GM12892 (cell line): ENCODE data around the gene IMMP2L.

Source experiments
- POLR2A ChIP-seq: IDR thresholded peaks from 2 replicates; pipeline ENCODE4 v1.6.1; 2011; ENCODE audit warnings: low read depth, low read length, control low read depth
- POLR2AphosphoS5 ChIP-seq: IDR thresholded peaks from 2 replicates; pipeline ENCODE4 v1.6.1; 2011; ENCODE audit warnings: low read depth, low read length, control low read depth
- TAF1 ChIP-seq: IDR thresholded peaks from 2 replicates; pipeline ENCODE4 v1.6.1; 2011; ENCODE audit warnings: low read depth, mild to moderate bottlenecking, control low read depth, low read length, borderline replicate concordance

- TF ChIP-seq TAF1 (no peak), POLR2A (no peak), POLR2AphosphoS5 (no peak)
Measured at GRCh38 chr7:111517549-111517951, 44.7 kb downstream of the IMMP2L start.
